Measurements from ENCODE around the gene FSCB.
"Not testable (repeated sequence)": the region's sequence is repeated elsewhere in the genome, so short reads cannot be mapped to it uniquely, and the experiment has no call there.

FSCB gene, protein sequence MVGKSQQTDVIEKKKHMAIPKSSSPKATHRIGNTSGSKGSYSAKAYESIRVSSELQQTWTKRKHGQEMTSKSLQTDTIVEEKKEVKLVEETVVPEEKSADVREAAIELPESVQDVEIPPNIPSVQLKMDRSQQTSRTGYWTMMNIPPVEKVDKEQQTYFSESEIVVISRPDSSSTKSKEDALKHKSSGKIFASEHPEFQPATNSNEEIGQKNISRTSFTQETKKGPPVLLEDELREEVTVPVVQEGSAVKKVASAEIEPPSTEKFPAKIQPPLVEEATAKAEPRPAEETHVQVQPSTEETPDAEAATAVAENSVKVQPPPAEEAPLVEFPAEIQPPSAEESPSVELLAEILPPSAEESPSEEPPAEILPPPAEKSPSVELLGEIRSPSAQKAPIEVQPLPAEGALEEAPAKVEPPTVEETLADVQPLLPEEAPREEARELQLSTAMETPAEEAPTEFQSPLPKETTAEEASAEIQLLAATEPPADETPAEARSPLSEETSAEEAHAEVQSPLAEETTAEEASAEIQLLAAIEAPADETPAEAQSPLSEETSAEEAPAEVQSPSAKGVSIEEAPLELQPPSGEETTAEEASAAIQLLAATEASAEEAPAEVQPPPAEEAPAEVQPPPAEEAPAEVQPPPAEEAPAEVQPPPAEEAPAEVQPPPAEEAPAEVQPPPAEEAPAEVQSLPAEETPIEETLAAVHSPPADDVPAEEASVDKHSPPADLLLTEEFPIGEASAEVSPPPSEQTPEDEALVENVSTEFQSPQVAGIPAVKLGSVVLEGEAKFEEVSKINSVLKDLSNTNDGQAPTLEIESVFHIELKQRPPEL

DNA sequence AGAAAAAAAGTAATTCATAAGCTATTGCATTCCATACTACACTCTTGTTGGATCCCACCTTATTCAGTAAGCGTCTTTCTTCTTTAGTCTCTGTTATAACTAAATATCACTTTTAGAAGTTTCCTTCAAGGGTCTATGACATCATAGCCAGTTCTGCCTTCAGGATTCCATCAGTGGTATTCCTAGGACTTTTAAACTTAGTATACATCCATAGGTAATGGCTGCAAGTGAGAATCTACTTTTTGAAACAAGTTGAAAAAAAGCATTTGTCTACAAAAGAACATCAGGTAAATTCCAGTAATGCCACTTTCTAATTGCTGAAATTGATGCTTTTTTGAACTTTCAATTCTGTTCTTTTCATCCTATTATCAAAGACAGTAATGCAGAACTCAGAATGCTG is at the start of gene FSCB:
TSS of gene FSCB (minus strand) at position 101 of the 400 bp plus-strand sequence. CDS start 296 bp downstream, outside the sequence.
- DNase-seq (ENCODE audit: low read depth): no peak

DNA sequence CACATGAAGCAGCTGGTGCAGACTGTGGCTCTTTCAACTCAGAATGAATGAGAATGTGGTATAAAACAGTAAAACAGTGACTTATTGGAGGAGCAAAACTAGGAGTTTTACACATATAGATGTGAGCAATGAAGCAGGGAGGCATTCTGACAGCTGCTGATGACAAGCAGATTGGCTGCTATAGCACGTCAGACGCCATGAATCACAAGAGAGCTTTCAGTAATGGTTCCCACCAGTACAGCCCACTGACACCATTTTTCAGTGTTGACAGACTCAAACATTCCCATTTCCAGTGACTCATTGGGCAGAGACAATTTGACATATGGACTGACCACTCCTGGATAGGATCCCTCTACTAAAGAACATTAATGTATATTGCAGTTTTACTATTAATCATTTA is 24.6 kb upstream of the FSCB start:
- DNase-seq (ENCODE audit: low read depth): peak; percentile 20

DNA sequence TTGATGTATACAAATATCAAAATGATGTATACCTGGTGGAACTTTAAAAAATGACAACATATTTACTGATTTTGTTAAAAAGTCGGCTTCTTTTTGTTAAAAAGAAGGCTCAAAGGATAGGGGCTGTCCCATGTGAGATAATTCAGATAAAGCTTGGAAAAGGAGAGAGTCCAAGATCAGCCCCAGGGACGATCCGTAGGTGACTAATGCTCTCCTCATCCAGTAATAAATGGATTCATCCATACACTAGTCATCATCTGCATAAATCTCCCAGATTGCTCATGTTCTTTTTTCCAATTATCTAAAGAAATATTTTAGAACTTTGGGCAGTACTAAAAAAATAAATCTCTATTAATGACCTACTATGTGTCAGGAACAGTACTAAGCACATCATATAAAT is 23.4 kb upstream of the FSCB start:
- DNase-seq (ENCODE audit: low read depth): peak; percentile 4

DNA sequence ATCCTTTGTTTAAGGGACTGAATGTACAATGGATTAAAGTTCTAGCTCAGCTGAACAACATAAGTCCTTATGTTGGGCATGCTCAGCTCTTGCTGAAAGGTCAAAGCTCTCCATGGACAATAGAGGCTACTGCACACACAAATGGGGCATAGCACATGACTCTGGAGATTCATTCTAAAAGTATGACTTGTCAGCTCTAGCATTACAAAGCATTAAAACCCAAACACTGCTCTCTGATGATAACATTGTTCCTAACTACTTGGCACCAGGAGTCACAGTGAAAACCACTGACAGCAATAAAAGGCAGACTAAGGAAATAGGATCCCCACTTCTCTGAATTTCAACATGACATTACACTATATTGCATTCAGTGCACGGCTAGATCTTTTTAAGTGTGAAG is 21.9 kb upstream of the FSCB start:
- DNase-seq (ENCODE audit: low read depth): peak; percentile 24

DNA sequence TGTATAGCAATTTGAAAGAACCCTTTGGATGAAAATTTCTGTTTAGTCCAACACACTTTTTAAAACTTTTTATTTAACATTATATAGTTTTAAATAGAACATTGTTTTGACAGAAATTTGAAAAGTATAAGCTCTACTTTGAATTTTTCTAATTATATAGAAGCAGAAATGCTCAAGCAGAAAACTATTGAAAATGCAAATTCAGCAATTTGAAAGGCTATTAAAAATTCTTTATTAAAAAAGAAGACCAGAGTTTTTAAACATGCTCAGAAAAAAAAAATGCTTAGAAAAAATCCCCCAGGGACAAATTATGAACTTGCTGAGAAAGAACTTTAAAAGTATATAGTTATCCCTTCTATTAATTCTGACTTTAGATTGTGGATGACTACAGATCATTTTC is 21.1 kb upstream of the FSCB start:
- DNase-seq (ENCODE audit: low read depth): no peak

DNA sequence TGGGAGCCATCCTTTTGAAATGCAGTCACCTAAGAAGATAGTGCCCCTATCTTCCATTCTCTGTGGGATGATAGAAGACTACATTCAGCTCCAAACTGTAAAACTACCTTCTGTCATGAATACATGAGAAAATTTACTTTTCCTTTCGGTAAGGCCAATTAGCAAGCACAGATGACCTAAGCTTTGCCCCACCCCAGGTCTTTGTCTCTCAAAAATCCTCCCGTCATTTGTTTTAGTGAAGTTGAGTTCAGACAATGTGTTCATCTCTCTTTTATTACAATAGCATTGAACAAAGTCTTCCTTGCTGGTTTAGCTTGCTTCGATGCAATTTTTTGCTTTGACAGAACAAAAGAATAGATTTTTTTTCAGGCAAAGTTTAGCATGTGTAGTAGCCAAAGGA is 18.2 kb upstream of the FSCB start:
- no peak for DNase-seq (ENCODE audit: low read depth)

DNA sequence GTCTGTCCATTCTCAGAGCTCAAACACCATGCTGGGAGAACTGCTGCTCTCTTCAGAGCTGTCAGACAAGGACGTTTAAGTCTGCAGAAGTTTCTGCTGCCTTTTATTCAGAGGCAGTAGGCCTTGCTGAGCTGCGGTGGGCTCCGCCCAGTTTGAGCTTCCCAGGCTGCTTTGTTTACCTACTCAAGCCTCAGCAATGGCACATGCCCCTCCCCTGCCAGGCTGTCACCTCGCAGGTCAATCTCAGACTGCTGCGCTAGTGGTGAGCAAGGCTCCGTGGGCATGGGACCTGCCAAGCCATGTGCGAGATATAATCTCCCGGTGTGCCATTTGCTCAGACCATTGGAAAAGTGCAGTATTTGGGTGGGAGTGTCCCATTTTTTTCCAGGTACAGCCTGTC is 8.6 kb upstream of the FSCB start:
- DNase-seq (ENCODE audit: low read depth): not testable (repeated sequence)

DNA sequence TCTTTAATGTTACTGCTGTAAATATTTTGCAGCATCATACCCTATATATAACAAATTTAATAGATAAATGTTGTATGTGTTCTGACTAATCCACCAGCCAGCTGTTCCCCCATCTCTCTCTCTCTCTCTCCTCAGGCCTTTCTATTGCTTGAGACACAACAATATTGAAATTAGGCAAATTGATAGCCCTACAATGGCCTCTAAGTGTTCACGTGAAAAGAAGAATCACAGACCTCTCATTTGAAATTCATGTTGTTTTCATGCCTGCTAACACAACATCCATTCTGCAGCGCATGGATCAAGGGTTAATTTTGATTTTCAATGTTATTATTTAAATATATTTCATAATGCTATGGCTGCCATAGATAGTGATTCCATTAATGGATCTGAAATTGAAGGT is 1.8 kb upstream of the FSCB start:
- no peak for DNase-seq (ENCODE audit: low read depth)

DNA sequence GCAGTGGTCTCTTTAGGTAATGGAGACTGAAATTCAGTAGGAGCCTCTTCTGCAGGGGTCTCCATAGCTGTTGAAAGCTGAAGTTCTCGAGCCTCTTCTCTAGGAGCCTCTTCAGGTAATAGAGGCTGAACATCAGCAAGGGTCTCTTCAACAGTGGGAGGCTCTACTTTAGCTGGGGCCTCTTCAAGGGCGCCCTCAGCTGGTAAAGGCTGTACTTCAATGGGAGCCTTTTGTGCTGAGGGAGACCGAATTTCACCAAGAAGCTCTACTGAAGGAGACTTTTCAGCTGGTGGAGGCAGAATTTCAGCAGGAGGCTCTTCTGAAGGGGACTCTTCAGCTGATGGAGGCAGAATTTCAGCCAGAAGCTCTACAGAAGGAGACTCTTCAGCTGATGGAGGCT is 1.5 kb downstream of the FSCB start:
- DNase-seq (ENCODE audit: low read depth): no peak

DNA sequence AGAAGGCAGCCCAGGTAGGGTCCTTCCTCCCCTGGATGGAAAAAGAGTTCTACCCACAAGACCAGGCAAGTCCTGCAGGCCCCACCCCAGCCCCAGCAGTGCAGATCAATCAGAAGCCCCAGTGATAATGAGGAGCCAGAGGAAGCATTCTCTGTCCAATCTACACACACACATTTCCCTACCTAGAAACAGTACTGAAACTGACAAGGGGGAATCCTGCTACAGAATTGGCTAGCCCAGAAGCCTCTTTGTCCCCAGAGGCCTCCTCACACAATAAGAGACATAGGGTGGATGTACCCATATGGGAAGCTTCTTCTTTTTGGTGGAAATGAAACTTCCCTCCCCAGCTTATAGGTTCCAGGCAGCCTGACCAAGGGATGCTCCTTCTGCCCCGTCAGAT is 9.9 kb downstream of the FSCB start:
- DNase-seq (ENCODE audit: low read depth): no peak

DNA sequence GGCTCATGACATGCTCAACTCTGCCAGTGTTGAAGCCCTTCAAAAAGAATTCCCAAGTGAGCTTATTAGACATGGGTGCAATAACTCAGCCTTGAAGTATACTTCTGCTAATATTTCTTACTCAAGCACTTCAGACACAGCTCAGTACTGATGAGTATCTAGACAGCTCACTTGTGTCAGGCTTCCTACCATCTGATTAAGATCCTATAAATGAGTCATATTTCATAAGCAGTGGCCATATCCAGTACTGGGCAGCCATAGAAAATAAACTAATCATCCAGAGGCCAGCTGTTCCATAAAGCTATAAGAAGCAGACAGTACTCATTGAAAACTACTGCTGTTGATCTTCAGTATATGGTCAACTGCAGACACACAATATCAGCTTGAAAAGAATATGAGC is 12.9 kb downstream of the FSCB start:
- no peak for DNase-seq (ENCODE audit: low read depth)

DNA sequence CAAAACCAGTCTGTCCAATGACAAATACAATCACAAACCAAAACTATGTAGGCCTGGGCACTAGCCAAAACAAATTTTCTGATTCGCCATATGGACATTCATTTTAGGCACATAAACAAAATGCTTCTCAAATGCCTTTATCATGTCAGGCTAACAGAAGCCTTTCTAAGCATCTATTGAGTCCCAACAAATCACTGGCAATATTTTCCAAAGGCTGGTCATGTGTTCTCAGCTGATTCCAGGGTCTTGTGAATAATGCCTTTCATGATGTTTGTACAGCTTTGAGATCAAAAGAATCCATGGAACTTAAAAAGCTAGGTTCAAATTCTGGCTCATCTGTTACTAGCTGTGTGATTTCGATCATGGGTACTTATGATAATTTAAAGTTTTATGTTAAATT is 16.1 kb downstream of the FSCB start:
- no peak for DNase-seq (ENCODE audit: low read depth)

DNA sequence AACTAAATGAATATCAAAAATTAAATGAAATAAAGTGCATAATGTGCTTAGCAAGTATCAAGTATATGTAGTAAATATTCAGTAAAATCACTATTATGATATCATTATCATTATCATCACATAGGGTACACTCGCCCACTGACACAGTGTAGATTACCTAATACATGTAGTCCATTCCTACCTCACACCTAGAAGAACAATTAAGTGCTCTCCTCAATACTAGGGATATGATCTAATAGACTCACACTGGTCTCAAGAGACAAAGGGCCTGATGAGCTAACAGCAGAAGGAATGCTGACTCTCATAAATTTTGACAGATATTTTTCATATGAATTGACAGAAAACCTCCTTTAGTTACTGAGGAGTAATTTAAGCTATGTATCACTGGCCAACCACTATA is 29.1 kb downstream of the FSCB start:
- no peak for DNase-seq (ENCODE audit: low read depth)

DNA sequence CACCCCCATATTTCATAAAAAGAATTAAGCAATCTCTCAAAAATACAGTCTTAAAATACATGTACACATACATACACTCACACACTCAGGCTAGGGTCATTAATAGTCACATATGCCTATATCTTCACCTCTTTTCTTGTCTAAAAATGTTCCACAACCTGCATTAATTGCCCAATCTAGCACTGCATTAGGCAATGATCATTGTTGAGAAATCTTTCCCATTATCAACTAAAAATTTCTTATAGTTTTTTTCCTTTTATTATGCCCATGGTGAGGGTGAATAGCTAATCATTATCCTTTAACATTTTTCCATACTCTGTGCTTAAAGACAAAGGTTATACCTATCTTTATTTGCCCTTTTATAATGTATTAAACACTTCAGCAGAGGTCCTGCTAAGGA is 38.3 kb downstream of the FSCB start:
- DNase-seq (ENCODE audit: low read depth): no peak

DNA sequence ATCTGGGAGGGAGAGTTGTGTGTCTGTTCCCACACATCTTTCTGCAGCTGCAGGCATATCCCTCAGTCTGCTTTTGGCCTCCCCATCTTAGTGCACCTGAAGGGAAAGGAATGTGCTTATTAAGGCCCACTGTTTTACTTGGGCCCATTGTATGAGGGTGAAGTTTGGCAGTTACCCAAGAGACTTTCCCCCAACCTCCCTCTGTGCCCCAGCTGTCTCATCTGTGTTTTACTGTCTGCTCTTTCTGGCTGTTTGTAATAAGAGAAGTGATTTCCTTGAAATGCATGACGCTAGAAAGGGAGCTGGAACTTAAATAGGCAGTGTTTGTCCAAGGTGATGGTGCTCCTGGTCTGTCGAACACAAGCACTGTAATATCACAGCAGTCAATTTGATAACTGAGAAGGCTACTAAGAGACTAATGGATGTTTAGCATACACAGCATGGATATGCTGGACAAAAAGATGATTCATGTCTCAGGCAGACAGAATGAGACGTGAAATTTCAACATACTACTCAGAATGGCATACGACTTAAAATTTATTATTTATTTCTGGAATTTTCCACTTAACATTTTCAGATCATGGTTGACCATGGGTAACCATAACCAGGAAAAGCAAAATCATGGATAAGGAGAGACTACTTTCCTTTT is 43.6 kb downstream of the FSCB start:
- DNase-seq (ENCODE audit: low read depth): peak; percentile 7

DNA sequence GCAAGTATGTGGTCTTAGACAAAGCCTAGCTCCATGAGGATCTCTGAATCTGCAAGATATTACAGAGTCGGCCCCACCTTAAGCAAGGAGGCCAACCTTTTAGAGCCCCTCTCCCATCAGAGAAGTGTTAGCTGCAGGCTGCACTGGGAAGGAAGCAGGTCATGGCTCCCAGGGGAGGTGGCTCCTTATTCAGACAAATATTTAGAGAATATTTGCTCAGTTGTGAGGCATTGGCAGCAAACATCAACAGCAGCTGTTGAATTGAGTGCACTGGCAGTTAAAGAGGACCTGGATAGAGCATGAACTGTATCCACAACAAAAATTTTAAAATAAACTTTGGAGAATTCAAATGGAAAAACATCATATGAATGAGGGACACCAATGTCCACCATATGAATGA is 44.7 kb downstream of the FSCB start:
- DNase-seq (ENCODE audit: low read depth): no peak

DNA sequence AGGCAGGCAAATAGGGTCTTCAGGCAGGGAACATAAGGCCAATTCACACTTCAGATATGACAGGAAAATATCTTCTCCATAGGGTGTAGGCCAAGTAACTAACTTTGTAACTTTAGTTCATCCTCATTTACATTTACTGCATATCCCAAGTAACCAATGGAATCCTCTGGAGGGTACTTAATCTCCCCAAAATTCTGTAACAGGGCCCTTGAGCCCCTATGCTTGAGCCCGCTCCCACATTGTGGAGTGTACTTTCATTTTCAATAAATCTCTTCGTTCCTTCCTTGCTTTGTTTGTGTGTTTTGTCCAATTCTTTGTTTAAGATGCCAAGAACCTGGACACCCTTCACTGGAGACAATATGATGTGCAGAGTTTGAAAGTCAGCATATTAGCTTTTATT is 45.3 kb downstream of the FSCB start:
- DNase-seq (ENCODE audit: low read depth): no peak
